ENCODE results near the gene ZFYVE19.

Gene ZFYVE19

GRCh38 chr15:40776537-40777141 is 30.2 kb upstream of the ZFYVE19 start:
- DNase-seq = peak; percentile 66

- DNase-seq = peak; percentile 57
These were observed 24.2 kb upstream of the ZFYVE19 start for GRCh38 chr15:40782609-40783227.

- no peak for DNase-seq
These were observed 21.7 kb upstream of the ZFYVE19 start for GRCh38 chr15:40785164-40785563.

GRCh38 chr15:40785814-40786213 is 21.1 kb upstream of the ZFYVE19 start:
- DNase-seq = no peak

GRCh38 chr15:40787344-40787841 is 19.5 kb upstream of the ZFYVE19 start:
- peak; percentile 31 for DNase-seq

- no peak for DNase-seq
These were observed 18.9 kb upstream of the ZFYVE19 start for GRCh38 chr15:40787991-40788390.

GRCh38 chr15:40789119-40789518 is 17.8 kb upstream of the ZFYVE19 start:
- no peak for DNase-seq

- DNase-seq = no peak
These were observed 16.9 kb upstream of the ZFYVE19 start for GRCh38 chr15:40789999-40790398.

- DNase-seq = no peak
These were observed 16.2 kb upstream of the ZFYVE19 start for GRCh38 chr15:40790718-40791117.

- DNase-seq = no peak
These were observed 14.5 kb upstream of the ZFYVE19 start for GRCh38 chr15:40792394-40792793.

GRCh38 chr15:40793216-40793989 is 13.5 kb upstream of the ZFYVE19 start:
- DNase-seq = peak; percentile 70

- no peak for DNase-seq
These were observed 10.8 kb upstream of the ZFYVE19 start for GRCh38 chr15:40796041-40796440.

GRCh38 chr15:40796512-40796911 is 10.4 kb upstream of the ZFYVE19 start:
- DNase-seq = peak; percentile 33

GRCh38 chr15:40799523-40799922 is 7.4 kb upstream of the ZFYVE19 start:
- no peak for DNase-seq

- no peak for DNase-seq
These were observed 3.8 kb upstream of the ZFYVE19 start for GRCh38 chr15:40803076-40803475.

- DNase-seq = no peak
These were observed 3.2 kb upstream of the ZFYVE19 start for GRCh38 chr15:40803688-40804087.

- DNase-seq = no peak
These were observed 239 bp upstream of the ZFYVE19 start for GRCh38 chr15:40806672-40807027.

GRCh38 chr15:40807888-40808461 is 1.1 kb downstream of the ZFYVE19 start:
- no peak for DNase-seq

- no peak for DNase-seq
These were observed 2.1 kb downstream of the ZFYVE19 start for GRCh38 chr15:40808861-40809450.

- DNase-seq = no peak
These were observed 6.0 kb downstream of the ZFYVE19 start for GRCh38 chr15:40812721-40813425.

GRCh38 chr15:40815042-40815698 is 8.3 kb downstream of the ZFYVE19 start:
- peak; percentile 33 for DNase-seq

GRCh38 chr15:40819048-40819447 is 12.2 kb downstream of the ZFYVE19 start:
- DNase-seq = no peak

Measured in suppressor macrophage treated with lipopolysaccharide for 4 hours (primary cell).